Choroid plexus epithelial cell (primary cell): ENCODE data around the gene TSKS.
A peak's percentile ranks its signal among the peaks of the same experiment; 100 is the strongest.

Experiments used
- DNase-seq: peaks from one replicate; pipeline ENCODE4 v3.0.0-alpha.2; 2010; ENCODE audit warnings: low read depth
- H3K4me3 ChIP-seq: 2 replicates; pipeline ENCODE4 v1.5.1; 2011; ENCODE audit warnings: low read depth, mild to moderate bottlenecking, control low read depth, low read length, moderate library complexity
- TF ChIP-seq, protein P1 (sequence below): conservative IDR thresholded peaks from 2 replicates; pipeline ENCODE4 v1.5.1; 2011; ENCODE audit warnings: low read depth, mild to moderate bottlenecking, control low read depth, inconsistent platforms, low read length, moderate library complexity

The TSKS gene

DNA sequence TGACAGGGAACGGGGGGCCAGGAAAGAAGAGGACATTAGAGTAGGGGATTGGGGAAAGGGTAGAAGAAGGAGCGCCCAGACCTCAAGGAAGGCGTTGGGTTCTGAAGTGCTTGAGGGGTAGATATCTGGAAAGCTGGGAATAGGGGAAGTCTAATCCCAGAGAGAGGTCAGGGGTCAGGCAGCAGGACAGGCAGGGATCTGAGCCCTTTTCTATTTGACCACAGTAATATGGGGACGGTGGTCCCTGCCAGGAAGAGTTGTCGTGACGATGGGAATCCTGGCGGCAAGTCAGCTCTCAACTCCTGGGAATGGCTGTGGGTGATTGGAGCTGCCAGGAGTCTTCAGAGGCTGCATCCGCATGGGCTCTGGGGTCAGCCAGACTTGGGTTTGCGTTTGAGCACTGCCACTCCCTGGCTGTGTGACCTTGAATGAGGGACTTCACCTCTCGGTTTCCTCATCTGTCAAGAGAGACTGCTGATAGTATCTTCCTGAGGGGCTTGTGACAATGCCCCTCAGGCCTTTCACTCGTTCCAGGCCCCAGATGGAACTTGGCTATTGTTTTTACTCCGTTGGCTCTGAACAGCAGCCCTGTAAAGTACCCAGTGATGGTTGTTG is 5.0 kb upstream of the TSKS start:
- TF ChIP-seq, protein P1, sequence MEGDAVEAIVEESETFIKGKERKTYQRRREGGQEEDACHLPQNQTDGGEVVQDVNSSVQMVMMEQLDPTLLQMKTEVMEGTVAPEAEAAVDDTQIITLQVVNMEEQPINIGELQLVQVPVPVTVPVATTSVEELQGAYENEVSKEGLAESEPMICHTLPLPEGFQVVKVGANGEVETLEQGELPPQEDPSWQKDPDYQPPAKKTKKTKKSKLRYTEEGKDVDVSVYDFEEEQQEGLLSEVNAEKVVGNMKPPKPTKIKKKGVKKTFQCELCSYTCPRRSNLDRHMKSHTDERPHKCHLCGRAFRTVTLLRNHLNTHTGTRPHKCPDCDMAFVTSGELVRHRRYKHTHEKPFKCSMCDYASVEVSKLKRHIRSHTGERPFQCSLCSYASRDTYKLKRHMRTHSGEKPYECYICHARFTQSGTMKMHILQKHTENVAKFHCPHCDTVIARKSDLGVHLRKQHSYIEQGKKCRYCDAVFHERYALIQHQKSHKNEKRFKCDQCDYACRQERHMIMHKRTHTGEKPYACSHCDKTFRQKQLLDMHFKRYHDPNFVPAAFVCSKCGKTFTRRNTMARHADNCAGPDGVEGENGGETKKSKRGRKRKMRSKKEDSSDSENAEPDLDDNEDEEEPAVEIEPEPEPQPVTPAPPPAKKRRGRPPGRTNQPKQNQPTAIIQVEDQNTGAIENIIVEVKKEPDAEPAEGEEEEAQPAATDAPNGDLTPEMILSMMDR = no peak
- peak overlapping the region; percentile 95 for H3K4me3 ChIP-seq
- DNase-seq = no peak

DNA sequence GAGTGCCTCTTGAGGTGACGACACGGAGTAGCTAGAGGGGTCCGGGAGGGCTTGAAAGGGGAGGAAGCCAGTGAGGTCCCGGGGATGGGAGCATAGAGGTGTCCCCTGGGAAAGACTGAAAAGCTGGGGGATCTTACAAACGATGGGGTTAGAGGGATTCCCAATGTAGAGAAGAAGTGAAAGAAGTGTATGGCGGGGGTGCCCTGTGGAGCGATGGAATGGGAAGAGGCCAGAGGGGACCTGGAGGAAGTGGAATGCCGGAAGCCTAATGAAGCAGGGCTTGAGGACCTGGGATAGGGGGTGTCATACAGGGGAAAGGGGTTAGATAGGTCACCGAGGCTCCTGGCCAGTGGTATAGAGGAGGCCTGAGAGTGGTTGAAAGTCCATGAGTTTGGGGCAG is 4.3 kb upstream of the TSKS start:
- peak overlapping the region; percentile 95 for H3K4me3 ChIP-seq
- no peak for DNase-seq
- TF ChIP-seq, protein P1 = no peak

DNA sequence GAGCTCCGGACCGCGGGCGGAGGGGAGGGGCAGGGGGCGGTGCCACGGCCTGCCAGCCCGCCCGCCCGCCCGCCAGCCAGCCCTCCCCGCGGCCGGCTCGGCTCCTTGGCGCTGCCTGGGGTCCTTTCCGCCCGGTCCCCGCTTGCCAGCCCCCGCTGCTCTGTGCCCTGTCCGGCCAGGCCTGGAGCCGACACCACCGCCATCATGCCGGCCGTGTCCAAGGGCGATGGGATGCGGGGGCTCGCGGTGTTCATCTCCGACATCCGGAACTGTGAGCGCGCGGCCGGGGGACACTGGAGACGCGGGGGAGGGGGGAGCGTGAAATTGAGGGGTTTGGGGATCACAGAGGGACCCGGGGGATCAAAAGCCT is 3.8 kb upstream of the TSKS start, which contains the start of gene AP2A1:
TSS of gene AP2A1 (plus strand) at position 72 of the 370 bp plus-strand sequence. CDS start at position 205, 133 bp downstream.
- peak within 1 kb of the TSS; percentile 95 for H3K4me3 ChIP-seq
- DNase-seq = no peak
- TF ChIP-seq, protein P1 = no peak

DNA sequence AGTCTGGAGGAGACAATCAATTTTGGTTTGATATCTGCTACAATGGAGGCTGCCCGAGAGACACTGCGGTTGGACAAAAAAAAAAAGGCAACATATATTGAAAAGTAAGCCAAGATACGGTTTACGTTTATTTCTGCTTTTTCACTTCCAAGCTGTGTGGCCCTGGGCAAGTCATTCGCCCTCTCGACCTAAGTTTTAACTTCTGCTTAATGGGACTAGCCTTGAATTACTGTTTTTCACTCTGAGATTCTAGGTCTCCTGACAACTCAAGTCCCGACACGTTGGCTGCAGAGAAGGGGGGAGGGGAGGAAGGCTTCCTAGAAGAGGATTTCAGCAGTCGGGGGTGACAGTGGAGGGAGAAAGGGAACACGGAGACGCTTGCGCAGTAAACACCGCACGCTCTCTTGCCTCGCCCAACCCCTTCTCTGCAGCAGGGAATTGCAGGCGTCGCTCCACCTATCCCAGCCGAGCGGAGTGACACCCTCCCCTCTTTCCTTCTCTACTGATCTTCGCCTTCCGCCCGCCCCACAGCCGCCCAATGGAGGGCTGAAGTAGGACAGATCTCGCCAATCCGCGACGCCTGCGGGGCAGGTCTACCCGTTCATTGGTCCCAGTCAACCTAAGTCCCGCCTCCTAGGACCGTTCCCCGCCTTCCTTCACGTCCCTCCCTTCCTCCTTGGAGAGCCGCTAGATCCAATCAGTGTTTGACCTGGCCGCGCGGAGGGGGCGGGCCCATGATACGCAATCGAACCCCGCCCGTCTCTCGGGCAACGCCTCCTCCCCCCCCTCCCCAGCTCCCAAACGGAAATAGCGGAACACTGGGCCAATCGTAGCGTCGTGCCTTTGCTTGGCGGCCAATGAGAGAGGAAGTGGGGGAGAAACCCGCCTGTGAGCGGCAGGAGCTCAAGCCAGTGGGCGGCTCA is 3.2 kb upstream of the TSKS start:
- DNase-seq = peak; percentile 100
- TF ChIP-seq, protein P1 = no peak
- H3K4me3 ChIP-seq = peak overlapping the region; percentile 42

DNA sequence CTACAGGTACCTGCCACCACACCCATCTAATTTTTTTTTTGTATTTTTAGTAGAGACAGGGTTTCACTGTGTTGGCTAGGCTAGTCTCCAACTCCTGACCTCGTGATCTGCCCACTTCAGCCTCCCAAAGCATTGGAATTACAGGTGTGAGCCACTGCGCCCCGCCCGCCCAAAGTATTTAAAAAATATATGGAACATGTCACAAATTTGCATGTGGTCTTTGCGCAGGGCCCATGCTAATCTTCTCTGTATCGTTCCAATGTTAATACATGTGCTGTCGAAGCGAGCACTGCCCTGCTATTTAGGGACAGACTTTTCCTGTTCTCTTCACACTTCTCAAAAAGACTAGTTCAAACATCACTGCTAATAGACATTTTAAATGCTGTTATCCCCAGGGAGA is 1.2 kb upstream of the TSKS start:
- TF ChIP-seq, protein P1 = no peak
- no peak overlapping the region for H3K4me3 ChIP-seq
- DNase-seq = no peak

DNA sequence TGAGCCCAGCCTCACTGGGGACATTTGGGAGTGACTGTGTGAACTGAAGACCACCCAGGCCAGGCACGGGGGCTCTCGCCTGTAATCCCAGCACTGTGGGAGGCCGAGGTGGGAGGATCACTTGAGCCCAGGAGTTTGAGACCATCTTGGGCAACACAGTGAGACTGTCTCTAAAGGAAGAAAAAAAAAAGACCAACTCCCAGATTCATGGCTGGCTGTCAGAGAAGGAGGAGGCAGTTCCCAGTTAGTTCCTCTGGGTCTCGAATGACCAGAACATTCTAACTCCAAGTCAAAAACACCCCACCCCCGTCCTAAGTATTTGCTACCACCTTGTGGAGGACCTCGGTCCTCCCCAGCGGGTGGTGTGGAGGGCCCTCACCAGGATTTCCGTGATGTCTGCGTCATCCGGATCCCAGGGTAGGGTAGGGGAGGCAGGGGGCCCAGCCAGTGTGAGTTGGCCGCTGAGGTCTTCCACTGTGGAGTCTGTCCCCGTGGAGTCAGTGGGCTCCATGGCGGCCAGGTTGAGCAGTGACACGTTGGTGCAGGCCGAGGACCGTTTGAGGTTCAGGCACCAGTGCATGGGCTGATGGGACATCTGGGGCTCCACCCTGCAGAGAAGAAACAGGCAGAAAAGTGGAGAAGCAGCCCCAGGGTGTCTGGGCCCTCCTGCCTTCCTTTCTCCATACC is 1.3 kb downstream of the TSKS start:
- TF ChIP-seq, protein P1 = peak; percentile 49
- peak; percentile 82 for DNase-seq
- no peak overlapping the region for H3K4me3 ChIP-seq
